GM19395 (cell line): ENCODE results near the gene TRIP4.

Experiments
- ATAC-seq: cut with Tn5 transposase; IDR thresholded peaks from one replicate; pipeline ENCODE4 v1.9.1; 2021; ENCODE audit warnings: mild to moderate bottlenecking, moderate library complexity; ENCODE audit not compliant: unreplicated experiment

Gene TRIP4

GRCh38 chr15:64443747-64444621 is 56.3 kb downstream of the TRIP4 start:
- ATAC-seq, result peak; percentile 53

DNA sequence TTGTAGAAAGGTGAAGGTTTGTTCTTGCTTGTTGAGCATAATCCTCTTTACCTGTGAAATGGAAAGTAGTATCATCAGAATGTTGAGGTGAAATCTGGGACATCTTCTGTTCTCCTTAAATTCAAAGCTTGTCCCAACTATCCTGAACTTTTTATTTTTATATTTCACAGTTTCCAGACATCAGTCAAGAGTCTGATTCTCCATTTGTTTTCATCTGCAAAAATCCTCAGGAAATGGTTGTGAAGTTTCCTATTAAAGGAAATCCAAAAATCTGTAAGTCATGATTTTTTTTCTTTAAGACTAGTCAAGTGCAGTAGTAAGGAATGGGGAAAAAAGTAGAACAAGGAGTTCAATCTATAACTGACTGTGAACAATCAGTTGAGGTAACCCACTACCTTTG is 57.2 kb downstream of the TRIP4 start:
- no peak for ATAC-seq

GRCh38 chr15:64447536-64448315 is 60.1 kb downstream of the TRIP4 start:
- no peak for ATAC-seq

- ATAC-seq, result no peak
Measured at GRCh38 chr15:64452988-64453688, 65.5 kb downstream of the TRIP4 start.

DNA sequence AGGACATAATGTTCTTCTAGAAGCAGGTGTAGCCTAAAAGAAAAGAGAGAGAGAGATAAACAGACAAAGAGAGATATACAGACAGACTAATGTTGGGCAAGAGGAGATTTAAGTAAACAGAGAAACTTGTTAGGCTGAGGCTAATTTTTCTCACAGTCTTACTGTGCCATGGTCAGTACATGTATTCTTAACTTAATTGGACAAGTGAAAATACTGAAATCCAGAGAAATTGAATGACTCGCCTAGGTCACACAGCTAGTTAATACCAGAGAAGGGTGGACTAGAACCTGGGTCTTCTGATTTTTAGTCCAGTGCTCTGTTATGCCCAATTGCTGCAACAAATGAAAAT is 66.0 kb downstream of the TRIP4 start:
- no peak for ATAC-seq

GRCh38 chr15:64454282-64454681 is 66.6 kb downstream of the TRIP4 start:
- ATAC-seq, result no peak

GRCh38 chr15:64455961-64456371 is 68.3 kb downstream of the TRIP4 start:
- no peak for ATAC-seq

DNA sequence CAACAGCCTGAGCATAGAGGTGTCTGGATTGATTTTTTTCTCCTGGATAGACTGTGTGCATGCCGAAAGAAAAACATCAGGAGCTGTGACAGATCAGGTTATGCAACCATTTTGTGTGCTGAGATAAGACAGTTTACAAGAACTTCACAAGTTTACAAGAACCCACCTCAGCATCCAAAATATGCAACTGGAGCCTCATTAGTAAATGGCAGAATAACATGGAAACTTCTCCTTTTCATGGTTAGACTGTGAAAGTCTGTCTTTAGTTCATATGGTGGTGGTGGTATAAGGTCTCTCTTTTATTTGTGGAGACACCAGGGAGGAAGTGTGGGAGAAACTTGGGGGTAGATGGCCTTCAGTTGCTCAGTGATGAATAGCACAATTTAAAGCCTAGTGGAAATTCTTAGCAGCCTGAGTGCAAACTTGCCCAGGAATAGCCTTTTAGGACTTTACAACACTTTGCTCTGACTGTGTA is 69.0 kb downstream of the TRIP4 start:
- ATAC-seq, result no peak

DNA sequence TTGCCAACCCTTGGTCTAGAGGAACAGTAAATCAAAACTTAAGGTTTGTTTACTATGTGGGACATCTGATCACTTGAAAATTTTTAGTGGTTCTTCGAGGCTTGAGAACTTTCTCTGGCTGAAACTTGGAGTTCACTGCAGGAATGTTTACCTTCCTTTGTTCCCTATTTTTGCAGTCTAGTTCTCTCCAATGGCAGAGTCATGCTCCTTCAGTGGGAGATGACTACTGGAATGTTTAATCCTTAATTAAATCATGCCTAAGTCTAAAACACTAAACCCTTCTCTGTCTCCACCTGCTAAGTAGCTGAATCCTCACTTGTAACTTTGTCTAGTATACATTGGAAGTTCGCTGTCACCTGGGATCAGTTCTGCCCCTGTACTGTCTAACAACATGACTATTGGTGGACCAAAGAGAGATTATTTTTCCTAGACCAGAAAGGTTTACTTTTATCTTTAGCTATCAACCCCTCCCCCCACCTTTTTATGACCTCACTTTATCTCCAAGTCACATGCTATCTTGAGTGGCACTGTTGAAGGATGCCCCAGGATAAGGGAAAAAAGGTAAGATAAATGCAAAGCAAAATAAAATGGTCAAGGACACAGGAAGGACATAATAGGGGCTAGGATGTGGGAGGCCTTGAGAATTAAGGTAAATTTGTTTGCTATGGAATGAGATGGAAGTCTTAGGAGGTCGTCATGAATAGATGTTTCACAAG is 71.6 kb downstream of the TRIP4 start:
- ATAC-seq, result no peak

GRCh38 chr15:64460206-64460723 is 72.6 kb downstream of the TRIP4 start, which contains the start of gene ZNF609:
Gene ZNF609 (plus strand): TSS chr15:64460578. CDS start chr15:64499420, 38,842 bp downstream.
- ATAC-seq, result peak; percentile 59

DNA sequence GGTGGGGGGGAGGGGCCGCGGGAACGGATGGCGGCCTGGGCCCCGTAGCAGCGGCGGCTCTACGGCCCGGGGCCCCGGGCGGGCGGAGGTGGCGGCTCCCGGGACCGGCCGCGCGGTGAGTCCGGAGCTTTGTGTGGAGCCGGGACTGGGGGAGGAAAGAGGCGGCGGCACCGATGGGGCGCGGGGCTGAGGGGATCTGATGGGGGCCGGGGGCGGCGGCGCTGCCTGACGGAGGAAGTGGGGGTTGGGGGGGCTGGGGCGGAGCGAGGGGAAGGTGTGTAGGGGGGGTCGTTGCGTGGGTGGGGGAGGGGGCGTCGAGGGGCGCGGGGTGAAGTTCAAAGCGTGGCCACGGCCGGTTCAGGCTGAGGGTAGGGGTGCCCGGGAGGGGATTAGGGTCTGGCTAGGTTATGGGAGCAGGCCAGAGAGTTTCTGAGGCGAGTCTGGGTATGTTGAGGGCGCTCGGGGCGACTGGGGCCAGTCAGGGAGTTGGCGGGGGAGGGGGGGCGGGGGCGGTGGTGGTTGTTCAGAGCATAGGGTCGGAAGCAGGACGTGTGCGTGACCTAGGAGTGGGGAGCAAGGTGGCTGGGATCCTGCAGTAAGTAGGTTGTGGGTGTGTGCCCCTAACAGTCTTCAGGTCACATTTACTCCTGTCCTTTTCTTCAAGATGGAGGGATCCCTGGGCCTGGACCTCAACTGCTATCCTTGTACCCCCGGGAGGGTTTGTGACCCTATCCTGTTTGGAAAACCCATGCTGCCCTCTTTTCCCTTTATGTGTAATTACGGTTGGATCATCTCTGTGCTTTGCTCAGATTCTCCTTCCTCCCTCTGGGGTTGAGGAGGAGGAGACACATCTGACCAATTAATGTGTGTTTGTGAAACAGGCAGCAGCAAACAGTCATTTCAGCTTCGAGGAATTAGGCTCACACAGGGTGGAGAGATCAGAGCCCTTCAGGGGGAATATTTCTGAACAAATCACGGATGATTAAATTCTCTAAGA is 73.4 kb downstream of the TRIP4 start:
- peak; percentile 49 for ATAC-seq

- peak; percentile 7 for ATAC-seq
Measured at GRCh38 chr15:64461721-64462162, 74.1 kb downstream of the TRIP4 start.

GRCh38 chr15:64462492-64462891 is 74.9 kb downstream of the TRIP4 start:
- no peak for ATAC-seq

DNA sequence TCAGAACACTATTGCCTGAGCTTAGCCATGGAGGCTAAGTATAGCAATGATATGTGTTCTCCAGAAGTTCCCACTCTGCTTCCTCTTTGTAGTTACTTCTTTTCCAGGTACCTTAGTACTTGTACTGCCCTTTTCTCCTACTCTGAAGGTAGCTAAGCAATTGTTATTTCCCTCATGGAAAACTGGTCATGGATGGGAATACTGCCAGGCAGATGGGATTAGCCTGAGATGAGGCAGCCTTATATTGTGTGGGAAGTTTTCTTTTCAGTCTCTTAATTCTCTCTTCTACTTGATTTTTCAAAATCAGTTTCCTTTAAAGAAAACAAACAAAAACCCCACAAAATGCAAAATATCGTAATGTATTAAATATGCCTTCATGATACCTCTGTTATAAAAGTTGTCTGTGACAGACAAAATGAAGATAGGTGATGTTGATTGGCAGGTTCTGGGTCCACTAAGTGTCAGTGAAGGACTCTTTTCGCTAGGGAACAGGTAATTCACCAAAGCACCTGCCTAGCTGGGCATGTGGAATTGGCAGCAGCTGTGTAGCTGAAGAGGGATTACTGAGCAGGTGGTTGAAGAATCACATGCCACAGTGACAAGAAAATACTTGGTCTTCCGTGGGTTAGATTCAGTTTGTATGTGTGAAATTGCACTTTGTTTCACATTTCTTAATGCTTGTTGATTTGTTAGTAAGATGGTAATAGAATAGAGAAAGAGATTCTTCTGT is 76.8 kb downstream of the TRIP4 start:
- no peak for ATAC-seq

GRCh38 chr15:64466408-64467141 is 78.9 kb downstream of the TRIP4 start:
- ATAC-seq, result no peak

GRCh38 chr15:64472161-64472560 is 84.5 kb downstream of the TRIP4 start:
- ATAC-seq, result no peak

DNA sequence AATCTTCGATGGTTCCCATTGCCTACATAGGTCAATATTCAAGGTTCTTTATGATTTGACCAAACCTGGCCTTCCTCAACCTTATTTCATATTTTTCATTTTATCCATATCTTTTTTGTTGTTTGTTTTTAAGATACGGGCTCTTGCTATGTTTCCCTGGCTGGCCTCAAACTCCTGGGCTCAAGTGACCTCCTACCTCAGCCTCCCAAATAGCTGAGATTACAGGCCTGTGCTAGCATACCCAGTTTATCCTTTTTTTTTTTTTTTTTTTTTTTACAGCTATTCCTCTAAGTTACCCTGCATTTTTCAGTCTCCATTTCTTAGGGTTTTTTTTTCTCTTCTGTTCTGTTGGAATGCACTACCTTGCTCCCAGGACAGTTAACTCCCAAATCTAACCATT is 87.2 kb downstream of the TRIP4 start:
- no peak for ATAC-seq

GRCh38 chr15:64476550-64476949 is 88.9 kb downstream of the TRIP4 start:
- no peak for ATAC-seq
